ENCODE data around the gene STIM1.

Gene STIM1

DNA sequence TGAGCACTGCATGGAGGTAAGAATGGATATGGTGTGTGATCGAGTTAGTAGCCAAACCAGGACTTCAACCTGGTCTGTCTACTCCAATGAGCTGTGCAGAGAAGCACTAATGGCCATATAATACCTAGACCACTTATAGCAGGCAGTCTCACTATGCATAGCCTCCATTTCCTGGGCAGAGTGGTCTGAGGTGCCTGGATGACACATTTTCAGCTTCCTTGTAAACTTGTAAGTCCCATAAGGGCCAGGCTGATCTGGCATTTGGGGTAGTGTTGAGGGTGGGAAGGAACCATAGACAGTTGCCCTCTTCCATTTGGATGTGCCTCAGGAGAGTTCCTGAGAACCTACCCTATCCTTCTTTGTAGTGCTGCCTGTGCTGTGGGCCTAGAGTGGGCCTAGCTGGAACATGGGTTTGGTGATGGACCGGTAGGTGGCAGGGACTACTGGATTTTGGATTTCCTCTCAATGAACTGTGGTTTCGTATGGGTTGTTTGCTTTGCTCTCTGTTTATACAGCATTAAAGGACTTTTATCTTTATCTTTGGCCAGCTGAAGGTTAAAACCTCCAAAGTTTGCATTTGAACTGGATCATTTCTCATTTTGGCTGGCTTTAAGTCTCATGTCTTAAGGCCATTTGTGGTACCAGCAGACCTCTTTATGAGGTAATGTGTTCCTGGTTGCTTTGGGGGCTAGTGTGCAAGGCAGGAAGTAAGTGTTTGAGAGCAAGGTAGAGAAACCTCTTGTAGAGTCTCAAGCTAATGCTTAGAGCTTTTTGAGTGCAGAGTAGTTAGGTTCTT is 86.9 kb downstream of the STIM1 start:
- FAIRE-seq (peak; percentile 66), DNase-seq (ENCODE audit: insufficient read length, low spot score) (no peak)

DNA sequence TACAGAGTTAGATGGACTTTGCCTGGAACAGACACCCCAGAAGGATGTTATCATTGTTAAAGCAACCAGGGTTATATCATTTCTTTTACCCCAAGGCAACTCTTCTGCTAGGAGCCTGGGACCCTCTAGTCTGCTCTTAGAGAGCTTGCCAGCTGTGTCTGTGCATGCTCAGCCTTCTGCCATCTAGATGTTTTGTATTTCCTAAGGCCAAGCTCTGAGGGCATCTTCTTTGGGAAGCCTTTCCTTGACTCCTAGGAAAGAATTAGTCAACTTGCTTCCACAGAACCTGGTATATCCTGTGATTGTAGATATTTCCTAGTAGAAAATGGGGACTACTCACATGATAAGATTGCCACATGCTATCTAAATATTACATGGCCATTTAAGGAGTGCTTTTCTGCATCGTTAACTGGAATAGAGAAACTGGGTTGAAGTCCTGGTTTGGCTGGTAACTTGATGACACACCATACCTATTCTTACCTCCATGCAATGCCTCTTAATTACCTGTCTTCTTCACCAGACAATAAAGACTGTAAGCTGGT is 87.6 kb downstream of the STIM1 start:
- no peak for FAIRE-seq
- DNase-seq (ENCODE audit: insufficient read length, low spot score): no peak

DNA sequence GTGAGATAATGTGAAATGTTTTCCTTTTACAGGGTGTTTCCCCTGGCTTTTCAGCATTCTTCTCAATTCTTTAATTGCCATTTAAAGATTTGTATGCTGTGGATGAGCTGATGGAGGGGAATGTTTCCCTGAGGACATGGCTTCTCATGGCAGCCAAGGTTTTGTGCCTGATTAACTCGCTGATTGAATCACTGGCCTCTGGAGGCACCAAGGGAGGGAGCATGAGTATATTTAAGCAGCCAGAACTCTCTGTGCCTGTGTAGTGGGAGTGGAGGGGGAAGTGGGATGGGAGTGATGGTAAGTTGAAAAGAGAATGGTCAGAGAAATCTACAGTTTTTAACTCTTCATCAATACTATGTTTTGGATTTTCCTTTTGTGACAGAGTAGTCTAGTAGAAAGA is 88.7 kb downstream of the STIM1 start:
- FAIRE-seq (no peak), DNase-seq (ENCODE audit: insufficient read length, low spot score) (no peak)

DNA sequence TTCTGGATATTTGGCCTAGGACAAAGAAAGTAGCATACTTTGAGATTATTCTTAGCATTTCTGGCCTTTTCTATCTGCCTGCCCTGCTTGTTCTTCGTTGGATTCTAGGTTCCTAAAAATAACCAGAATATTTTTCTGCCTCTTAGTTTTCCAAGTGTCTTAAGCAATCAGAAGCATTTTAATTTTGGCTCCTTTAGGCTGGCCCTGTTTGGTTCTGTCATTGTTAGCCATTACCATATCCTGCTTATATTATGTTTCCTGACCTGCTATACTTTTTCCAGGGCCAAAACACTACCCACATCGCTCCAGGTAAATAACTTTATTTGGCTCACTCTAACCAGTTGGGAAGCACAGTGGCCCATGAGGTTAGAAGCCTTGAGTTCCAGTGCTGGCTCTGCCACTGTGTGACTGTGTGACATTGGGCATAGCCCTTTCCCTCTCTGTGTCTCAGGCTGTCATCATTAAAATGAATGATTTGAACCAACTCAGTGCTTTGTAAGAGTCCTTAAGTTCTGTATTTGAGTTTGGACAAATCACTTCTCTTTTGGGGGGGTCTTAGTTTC is 91.1 kb downstream of the STIM1 start:
- no peak for DNase-seq (ENCODE audit: insufficient read length, low spot score)
- FAIRE-seq: no peak

DNA sequence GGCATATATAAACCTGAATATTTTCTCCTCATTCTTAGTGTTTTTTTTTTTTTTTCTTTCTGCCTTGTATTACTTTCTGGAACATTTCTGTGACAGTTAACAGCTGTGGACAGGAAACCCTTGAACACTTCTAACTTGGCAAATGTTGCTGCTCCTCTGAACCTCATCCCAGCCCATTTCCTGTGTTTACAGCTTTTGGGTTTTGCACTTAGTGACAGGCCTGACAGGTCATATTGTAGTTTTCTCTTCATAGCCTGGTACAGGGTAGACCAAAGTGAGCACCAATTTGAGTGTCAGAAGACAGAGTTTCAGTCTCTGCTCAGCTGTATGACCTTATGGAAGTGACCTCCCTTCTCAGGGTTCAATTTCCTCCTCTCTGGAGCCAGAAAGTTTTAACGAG is 91.6 kb downstream of the STIM1 start:
- DNase-seq (ENCODE audit: insufficient read length, low spot score): peak; percentile 42
- FAIRE-seq: peak; percentile 77

DNA sequence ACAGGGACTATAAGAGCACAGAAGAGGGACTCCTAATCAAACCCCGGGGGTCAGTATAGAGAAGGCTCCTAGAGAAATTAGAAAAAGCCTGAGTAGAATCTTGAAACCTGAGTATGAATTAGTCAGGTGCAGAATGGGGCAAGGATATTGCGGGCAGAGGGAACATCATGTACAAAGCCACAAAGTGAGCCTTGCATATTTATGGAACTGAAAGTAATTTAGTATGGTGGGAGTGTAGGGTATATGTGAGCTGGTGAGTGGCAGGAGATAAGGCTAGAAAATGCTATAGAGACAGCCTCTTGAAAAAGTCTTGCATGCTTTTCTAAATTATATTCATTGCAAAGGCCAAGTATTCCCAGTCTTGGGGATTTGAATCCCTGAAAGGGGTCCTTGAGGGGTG is 93.7 kb downstream of the STIM1 start:
- DNase-seq (ENCODE audit: insufficient read length, low spot score) (peak; percentile 32), FAIRE-seq (peak; percentile 86)

DNA sequence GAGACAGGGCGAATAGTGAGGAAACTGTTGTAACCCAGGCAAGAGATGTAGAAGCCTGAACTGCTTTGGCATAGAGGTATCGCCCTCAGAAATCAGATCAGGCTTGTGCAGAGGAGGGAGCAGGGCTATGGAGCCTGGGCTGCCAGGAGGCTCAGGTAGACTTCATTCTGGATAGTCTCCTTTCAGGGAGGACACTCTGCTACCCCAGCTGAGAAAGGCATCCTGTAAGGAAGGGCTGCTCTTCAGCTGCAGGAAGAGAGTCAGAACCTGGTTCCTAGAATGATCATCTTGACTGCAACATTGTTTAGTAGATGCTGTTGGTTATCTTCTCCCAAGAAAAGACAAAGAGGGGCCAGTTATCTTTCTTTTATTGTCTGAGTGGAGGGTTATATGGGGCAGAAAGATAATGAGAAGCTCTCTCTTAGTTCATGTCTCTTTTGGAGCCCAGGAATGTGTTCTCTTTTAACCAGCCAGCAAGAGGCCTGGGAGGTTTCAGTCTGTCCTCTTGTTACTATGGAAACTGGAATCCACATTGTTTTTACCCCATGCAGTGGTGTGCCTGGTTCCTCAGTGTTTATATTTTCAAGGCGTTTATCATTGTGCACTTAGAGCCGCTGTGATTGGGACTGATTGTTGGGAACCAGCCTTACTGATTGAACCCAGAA is 95.7 kb downstream of the STIM1 start:
- DNase-seq (ENCODE audit: insufficient read length, low spot score): no peak
- no peak for FAIRE-seq

DNA sequence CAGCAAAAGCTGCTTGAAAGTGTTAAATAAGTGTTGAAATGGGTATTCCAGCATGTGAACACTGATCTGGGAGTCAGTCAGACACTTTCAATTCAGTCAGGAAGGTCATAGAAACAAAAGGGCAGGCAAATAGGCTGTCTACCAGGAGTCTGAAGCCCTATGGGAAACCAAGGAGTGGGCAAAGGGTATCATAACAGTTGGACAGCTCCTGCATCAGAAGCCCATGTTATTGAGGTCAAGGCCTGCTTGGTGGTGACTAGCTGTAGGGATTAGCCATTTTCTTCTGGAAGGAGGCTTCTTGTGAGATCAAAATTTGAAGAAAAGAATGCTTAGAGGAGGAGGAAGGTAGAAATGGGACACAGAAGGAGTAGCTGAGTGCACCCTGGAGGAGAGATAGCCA is 97.3 kb downstream of the STIM1 start:
- no peak for DNase-seq (ENCODE audit: insufficient read length, low spot score)
- peak; percentile 26 for FAIRE-seq

DNA sequence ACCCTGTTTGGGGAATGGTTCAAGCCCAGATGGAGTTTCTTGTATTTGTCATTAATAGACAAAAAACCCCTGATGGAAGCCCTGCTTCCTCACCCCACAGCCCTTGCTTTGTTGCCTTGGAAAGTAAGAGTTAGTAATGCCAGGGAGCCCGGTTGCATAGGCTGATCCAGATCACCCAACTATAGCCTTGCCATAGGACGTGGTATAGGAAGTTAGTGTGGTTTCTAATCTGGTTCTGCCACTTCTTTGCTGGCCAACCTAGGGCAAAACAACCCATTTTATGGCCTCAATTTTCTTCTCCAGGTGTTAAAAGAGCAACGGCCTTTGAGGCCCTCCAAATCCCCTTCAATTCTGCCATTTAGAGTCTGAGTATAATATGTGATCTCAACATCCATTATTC is 97.9 kb downstream of the STIM1 start:
- FAIRE-seq (no peak), DNase-seq (ENCODE audit: insufficient read length, low spot score) (no peak)

DNA sequence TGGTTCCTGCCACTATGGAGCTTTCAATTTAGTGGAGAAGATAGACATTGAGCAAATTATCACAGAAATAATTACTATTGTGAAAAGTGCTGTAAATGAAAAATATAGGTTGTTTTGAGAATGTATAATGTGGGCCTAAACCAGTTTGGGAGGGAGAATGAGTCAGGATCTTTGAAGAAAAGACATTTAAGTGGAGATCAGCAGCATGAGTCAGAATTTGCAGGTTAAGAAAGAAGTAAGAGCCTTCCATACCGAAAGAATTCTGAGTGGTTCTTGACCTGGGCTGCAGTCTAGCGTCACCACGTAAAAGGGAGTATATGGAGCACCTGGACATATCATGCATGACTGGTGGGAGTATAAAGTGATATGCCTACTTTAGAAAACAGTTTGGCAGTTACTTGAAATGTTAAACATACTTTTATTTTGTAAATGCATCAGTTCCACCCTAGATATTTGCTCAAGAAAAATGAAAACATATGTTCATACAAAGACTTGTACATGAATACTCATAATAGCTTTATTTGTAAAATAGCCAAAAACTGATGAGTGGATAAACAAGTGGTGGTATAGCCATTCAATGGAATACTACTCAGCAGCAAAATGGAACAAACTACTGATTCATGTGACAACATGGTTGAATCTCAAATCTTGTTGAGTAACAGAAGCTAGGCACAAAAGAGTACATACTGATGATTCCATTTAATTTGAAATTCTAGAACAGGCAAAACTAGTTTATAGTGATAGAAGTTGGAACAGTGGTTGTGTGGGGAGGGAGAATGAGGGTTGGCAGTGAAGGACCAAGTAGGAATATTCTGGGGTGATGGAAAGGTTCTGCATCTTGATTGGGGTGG is 99.2 kb downstream of the STIM1 start:
- FAIRE-seq: peak; percentile 21
- DNase-seq (ENCODE audit: insufficient read length, low spot score): no peak

DNA sequence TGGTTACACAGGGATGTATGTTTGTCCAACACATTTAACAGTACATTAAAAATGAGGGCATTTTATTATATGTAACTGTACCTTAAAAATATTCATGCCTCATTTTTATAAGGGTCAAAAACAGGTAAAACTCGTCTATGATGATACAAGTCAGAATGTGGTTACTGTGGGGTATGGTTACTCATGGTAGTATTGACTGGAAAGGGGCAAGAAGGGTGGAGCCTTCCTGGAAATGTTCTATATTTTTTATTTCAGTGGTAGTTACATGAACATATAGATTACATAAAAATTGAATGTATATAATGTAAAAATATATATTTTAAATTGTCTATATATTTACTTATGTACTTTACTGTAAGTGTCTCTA is 99.8 kb downstream of the STIM1 start:
- FAIRE-seq (no peak), DNase-seq (ENCODE audit: insufficient read length, low spot score) (no peak)

DNA sequence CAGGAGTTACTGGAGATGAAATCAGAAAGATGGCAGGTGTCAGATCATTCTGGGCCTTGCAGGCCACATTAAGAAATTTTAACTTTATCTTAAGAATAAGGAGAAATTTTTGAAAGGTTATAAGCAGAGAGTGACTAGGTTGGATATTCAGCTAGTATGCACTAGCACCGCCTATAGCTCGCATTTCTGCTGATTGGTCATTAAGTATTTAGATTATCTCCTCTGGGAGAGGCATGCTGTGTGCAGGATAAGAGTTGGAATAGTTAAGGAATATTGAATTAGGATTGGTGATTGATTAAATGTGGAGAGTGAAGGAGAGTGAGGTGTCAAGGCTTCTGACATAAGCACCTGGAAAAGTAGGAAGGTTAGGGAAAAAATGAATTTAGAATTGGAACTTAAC is 100.6 kb downstream of the STIM1 start:
- FAIRE-seq (no peak), DNase-seq (ENCODE audit: insufficient read length, low spot score) (no peak)

DNA sequence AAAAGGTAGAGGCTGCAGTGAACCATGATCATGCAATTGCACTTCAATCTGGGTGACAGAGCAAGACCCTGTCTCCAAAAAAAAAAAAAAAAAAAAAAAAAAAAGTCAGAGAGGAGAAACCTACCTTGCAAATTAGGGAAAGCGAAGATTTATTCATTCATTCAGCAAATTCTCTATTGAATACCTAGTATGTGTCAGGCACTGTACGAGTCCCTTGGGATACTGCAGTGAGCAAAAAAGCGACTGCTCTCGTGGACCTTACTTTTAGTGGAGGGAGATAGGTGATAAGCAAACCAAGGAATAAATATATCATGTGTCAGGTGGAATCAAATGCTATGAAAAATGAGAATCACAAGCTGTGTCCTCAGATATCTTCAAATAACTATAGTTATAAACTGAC is 101.3 kb downstream of the STIM1 start:
- FAIRE-seq: no peak
- no peak for DNase-seq (ENCODE audit: insufficient read length, low spot score)

DNA sequence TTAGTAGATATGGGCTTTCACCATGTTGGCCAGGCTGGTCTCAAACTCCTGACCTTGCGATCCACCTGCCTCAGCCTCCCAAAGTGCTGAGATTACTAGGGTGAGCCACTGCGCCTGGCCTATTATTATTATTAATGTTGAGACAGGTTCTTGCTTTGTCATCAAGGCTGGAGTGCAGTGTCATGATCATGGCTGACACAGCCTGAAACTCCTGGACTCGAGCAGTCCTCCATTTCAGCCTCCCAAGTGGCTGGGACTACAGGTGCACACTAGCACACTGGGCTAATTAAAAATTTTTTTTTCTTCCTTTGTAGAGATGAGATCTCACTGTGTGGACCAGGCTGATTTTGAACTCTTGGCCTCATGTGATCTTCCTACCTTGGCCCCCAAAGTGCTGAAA is 102.0 kb downstream of the STIM1 start:
- DNase-seq (ENCODE audit: insufficient read length, low spot score) (no peak), FAIRE-seq (no peak)

DNA sequence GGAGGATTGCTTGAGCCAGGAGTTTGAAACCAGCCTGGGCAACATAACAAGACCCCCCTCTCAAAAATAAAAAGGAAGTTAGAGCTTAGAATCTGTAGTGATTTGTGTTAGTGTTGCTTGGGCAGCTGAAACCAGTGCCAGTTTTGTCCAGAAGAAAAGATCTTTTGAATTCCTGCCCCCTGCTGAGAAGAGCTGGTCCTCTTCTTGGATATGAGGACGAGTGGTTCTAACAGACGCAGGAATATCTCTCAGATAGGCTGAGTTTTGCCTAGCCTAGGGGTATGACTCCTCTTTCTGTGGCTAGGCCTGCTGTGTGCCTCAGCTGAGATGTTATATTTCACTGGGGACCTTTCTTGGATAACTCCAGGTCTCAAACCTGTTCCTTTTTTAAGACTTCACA is 102.8 kb downstream of the STIM1 start:
- DNase-seq (ENCODE audit: insufficient read length, low spot score) (no peak), FAIRE-seq (no peak)

DNA sequence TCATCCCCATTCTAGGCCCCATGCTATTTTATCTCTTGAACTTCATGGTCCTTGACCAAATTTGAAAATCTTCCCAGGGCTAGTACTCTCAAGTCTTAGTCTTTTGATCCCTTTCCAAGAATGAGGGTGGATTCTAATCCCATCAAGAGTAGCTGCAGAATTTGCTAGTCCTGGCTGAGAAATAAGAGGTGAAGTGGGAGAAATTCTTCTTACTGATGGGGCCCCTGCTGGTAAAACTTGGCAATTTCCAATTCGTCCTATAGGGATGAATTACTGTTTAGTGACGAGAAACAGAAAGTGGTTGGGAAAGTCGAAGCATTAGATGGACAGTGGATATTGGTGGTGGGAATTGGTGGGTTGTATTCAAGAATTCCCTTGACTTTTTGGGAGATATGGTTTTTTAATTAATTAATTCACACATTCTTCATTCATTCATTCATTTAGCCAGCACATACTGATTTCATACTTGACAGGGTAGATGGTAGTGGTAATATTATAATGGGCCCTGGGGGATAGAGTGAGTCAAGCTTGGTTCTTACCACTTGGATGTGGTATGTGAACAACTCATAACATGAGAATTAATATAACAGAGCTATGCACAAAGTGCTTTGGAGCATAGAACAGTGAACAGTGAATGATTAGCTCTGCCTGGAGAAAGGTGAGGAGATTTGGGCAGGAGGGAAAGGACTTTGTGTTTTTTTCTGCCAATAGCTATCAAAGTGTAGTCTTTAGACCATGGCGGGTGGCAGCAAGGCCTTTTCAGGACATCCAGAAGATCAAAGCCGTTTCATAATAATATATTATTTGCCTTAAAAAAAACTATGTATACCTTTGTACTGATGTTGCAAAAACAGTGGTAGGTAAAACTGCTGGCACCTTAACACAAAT is 103.8 kb downstream of the STIM1 start:
- no peak for DNase-seq (ENCODE audit: insufficient read length, low spot score)
- peak; percentile 28 for FAIRE-seq

DNA sequence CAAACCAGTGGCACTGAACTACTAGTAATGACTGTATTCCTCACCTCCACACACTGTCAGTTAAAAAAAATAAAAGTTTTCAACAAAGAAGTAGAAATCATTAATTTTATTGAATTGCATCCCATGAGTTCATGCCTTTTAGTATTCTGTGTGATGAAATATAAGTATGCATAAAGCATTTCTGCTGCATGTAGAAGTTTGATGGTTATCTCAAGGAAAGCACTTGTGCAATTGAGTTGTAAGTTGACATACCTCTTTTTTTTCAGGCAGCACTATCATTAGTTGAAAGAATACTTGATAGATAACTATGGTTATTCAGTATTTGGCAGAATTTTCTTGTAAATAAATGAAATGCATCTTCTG is 104.4 kb downstream of the STIM1 start:
- DNase-seq (ENCODE audit: insufficient read length, low spot score): no peak
- peak; percentile 63 for FAIRE-seq

DNA sequence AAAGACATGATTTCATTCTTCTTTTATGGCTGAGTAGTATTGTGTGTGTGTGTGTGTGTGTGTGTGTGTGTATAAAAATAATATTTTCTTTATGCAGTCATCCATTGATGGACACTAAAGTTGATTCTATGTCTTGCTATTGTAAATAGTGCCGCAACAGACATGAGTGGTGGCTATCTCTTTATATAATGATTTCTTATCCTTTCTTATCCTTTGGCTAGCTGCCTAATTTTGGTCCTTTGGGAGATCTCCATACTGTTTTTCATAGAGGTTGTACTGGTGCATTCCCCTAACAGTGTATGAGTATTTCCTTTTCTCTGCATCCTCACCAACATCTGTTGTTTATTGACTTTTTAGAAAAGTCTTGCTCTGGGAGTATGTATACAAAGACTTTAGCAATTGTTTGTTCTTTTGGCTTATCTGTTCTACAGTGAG is 107.0 kb downstream of the STIM1 start:
- FAIRE-seq (no peak), DNase-seq (ENCODE audit: insufficient read length, low spot score) (no peak)

DNA sequence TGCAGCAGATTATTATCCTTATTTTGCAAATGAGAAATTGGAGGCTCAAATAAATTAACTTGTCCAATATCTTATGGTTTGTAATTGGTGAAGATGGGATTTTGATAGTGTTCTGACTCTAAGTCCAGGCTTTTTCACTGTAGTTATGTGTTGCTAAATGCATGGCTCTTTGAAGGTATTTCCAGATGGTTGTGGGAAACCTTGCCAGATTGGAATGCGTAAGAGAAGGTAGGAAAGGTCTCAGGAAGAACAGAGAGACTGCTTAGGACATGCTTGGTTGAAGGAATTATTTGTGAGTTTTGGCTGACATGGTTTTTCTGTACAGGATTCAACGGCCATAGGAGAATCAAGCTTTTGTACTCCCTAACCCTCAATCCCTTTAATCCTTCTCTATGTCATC is 108.6 kb downstream of the STIM1 start:
- peak; percentile 42 for FAIRE-seq
- no peak for DNase-seq (ENCODE audit: insufficient read length, low spot score)

Data from GM19239 (cell line).